OCI-LY3 (cell line): ENCODE measurements around the gene SYT3.

Source experiments
- H2AFZ ChIP-seq: fragments of 200-600, 300-600 bp; shearing (Covaris generic); 2 replicates; pipeline ENCODE4 v1.6.0; 2014; ENCODE audit warnings: antibody characterized with exemption, low read depth, low read length
- H3K27ac ChIP-seq: fragments of 200-600, 300-600 bp; sonication (generic); 2 replicates; pipeline ENCODE4 v1.5.1; 2014; ENCODE audit warnings: mild to moderate bottlenecking, low read length, moderate library complexity, mixed read lengths
- H3K27me3 ChIP-seq: fragments of 200-600, 300-600 bp; sonication (generic); 2 replicates; pipeline ENCODE4 v1.6.1; 2014; ENCODE audit warnings: low read depth, low read length, mixed read lengths
- H3K36me3 ChIP-seq: fragments of 200-600, 300-600 bp; sonication (generic); replicated peaks from 2 replicates; pipeline ENCODE3; 2014; ENCODE audit warnings: low read depth, low read length, mixed read lengths
- H3K4me1 ChIP-seq: fragments of 300-600, 200-600 bp; sonication (generic); 2 replicates; pipeline ENCODE4 v1.6.1; 2014; ENCODE audit warnings: low read length, mixed read lengths
- H3K4me2 ChIP-seq: fragments of 200-600, 300-600 bp; sonication (generic); 2 replicates; pipeline ENCODE4 v1.6.1; 2014; ENCODE audit warnings: low read length, mixed read lengths
- H3K4me3 ChIP-seq: fragments of 300-600, 200-600 bp; sonication (generic); 2 replicates; pipeline ENCODE4 v1.5.1; 2014; ENCODE audit warnings: antibody characterized with exemption, mild to moderate bottlenecking, low read length, moderate library complexity
- H3K79me2 ChIP-seq: fragments of 300-600, 200-600 bp; shearing (Covaris generic); 2 replicates; pipeline ENCODE4 v1.6.1; 2014; ENCODE audit warnings: mild to moderate bottlenecking, low read length, mixed read lengths
- H3K9ac ChIP-seq: fragments of 300-600, 200-600 bp; shearing (Covaris generic); 2 replicates; pipeline ENCODE4 v1.6.0; 2014; ENCODE audit warnings: mild to moderate bottlenecking, low read length, moderate library complexity
- H3K9me3 ChIP-seq: fragments of 200-600, 300-600 bp; shearing (Covaris generic); 2 replicates; pipeline ENCODE4 v1.6.1; 2014; ENCODE audit warnings: low read length, mixed read lengths; ENCODE audit not compliant: insufficient read depth
- H4K20me1 ChIP-seq: fragments of 200-600, 300-600 bp; sonication (generic); 2 replicates; pipeline ENCODE4 v1.6.1; 2016; ENCODE audit warnings: low read length, mixed read lengths; ENCODE audit not compliant: insufficient read depth
- CTCF ChIP-seq: fragments of 200-600, 300-600 bp; sonication (generic); IDR thresholded peaks from 2 replicates; pipeline ENCODE4 v1.5.1; 2014; ENCODE audit warnings: antibody characterized with exemption, low read length, low read depth
- EZH2phosphoT487 ChIP-seq: fragments of 200-600 bp; shearing (Covaris generic); IDR thresholded peaks from 2 replicates; pipeline ENCODE4 v1.6.1; 2018; ENCODE audit warnings: antibody characterized with exemption, mixed run types, low read depth

The SYT3 gene

GRCh38 chr19:50633359-50633758, 6.3 kb downstream of the SYT3 start:
- Histone ChIP-seq H3K4me3 (no peak overlapping the region), H4K20me1 (no peaks in the 10 kb centered on the region), H3K27me3 (peaks cover 32% of the 10 kb centered on the region), H2AFZ (no peak overlapping the region), H3K36me3 (no peaks in the 10 kb centered on the region), H3K9me3 (peaks cover 21% of the 10 kb centered on the region), H3K27ac (no peak overlapping the region), H3K79me2 (no peaks in the 10 kb centered on the region), H3K4me2 (no peak overlapping the region), H3K9ac (no peak overlapping the region), H3K4me1 (no peaks in the 10 kb centered on the region)
- TF ChIP-seq CTCF = no peak
- TF ChIP-seq EZH2phosphoT487 = no peak

- H3K9me3 ChIP-seq = peaks cover 21% of the 10 kb centered on the region
- no peaks in the 10 kb centered on the region for H3K36me3 ChIP-seq
- H3K79me2 ChIP-seq = no peaks in the 10 kb centered on the region
- H3K4me3 ChIP-seq = no peak overlapping the region
- H3K9ac ChIP-seq = no peak overlapping the region
- H3K4me2 ChIP-seq = no peak overlapping the region
- H4K20me1 ChIP-seq = no peaks in the 10 kb centered on the region
- no peaks in the 10 kb centered on the region for H3K4me1 ChIP-seq
- H2AFZ ChIP-seq = no peak overlapping the region
- no peak overlapping the region for H3K27ac ChIP-seq
- peaks cover 22% of the 10 kb centered on the region for H3K27me3 ChIP-seq
- TF ChIP-seq CTCF (peak; percentile 34; the same call in 1 of the 2 replicates), EZH2phosphoT487 (no peak)
Measured at GRCh38 chr19:50632151-50632835, 7.4 kb downstream of the SYT3 start.

GRCh38 chr19:50629801-50630200, 9.9 kb downstream of the SYT3 start:
- Histone ChIP-seq H3K4me2 (no peak overlapping the region), H3K4me1 (no peaks in the 10 kb centered on the region), H3K9me3 (peaks cover 16% of the 10 kb centered on the region), H4K20me1 (no peaks in the 10 kb centered on the region), H3K9ac (no peak overlapping the region), H3K36me3 (no peaks in the 10 kb centered on the region), H3K4me3 (no peak overlapping the region), H2AFZ (no peak overlapping the region), H3K27ac (no peak overlapping the region), H3K27me3 (peaks cover 2% of the 10 kb centered on the region; the same call in 1 of the 2 replicates), H3K79me2 (no peaks in the 10 kb centered on the region)
- no peak for TF ChIP-seq EZH2phosphoT487
- TF ChIP-seq CTCF = no peak

- Histone ChIP-seq H3K27ac (no peak overlapping the region), H4K20me1 (no peaks in the 10 kb centered on the region), H2AFZ (no peak overlapping the region), H3K79me2 (no peaks in the 10 kb centered on the region), H3K27me3 (peaks cover 2% of the 10 kb centered on the region; the same call in 1 of the 2 replicates), H3K9me3 (peaks cover 10% of the 10 kb centered on the region), H3K4me1 (no peaks in the 10 kb centered on the region), H3K4me2 (no peak overlapping the region), H3K36me3 (no peaks in the 10 kb centered on the region), H3K9ac (no peak overlapping the region), H3K4me3 (no peak overlapping the region)
- TF ChIP-seq EZH2phosphoT487 = no peak
Measured at GRCh38 chr19:50629194-50629593, 10.5 kb downstream of the SYT3 start.

GRCh38 chr19:50628551-50628950, 11.1 kb downstream of the SYT3 start:
- H3K36me3 ChIP-seq = no peaks in the 10 kb centered on the region
- peaks cover 3% of the 10 kb centered on the region for H3K9me3 ChIP-seq
- H3K79me2 ChIP-seq = no peaks in the 10 kb centered on the region
- H4K20me1 ChIP-seq = no peaks in the 10 kb centered on the region
- H3K27ac ChIP-seq = no peak overlapping the region
- H3K4me3 ChIP-seq = no peak overlapping the region
- H3K4me1 ChIP-seq = no peaks in the 10 kb centered on the region
- no peaks in the 10 kb centered on the region for H3K27me3 ChIP-seq
- no peak overlapping the region for H2AFZ ChIP-seq
- TF ChIP-seq EZH2phosphoT487 (no peak), CTCF (no peak)
- H3K4me2 ChIP-seq = no peak overlapping the region
- H3K9ac ChIP-seq = no peak overlapping the region
